Activated naive CD8-positive, alpha-beta T cell treated with anti-CD3 and anti-CD28 coated beads, Interleukin-2, amount 50 U/mL, for 24 hours (primary cell): ENCODE measurements around the gene DNAJB11.
"Not testable (repeated sequence)": the region's sequence is repeated elsewhere in the genome, so short reads cannot be mapped to it uniquely, and the experiment has no call there.

Experiments used
- ATAC-seq: fragments of 150-1000 bp; cut with Tn5 transposase; one replicate; pipeline ENCODE4 v1.10.0; 2021
- DNase-seq: peaks from one replicate; pipeline ENCODE4 v3.0.0; 2021
- H3K27ac Mint-ChIP-seq: one replicate; pipeline ENCODE4 v1.8.0; 2021; ENCODE audit warnings: mild to moderate bottlenecking, mixed read lengths
- H3K27me3 Mint-ChIP-seq: one replicate; pipeline ENCODE4 v1.8.0; 2021; ENCODE audit warnings: mixed read lengths
- H3K36me3 Mint-ChIP-seq: one replicate; pipeline ENCODE4 v1.8.0; 2021; ENCODE audit warnings: low read depth, mixed read lengths
- H3K4me1 Mint-ChIP-seq: one replicate; pipeline ENCODE4 v1.8.0; 2021; ENCODE audit warnings: mixed read lengths
- H3K4me3 Mint-ChIP-seq: one replicate; pipeline ENCODE4 v1.8.0; 2021; ENCODE audit warnings: mild to moderate bottlenecking, moderate library complexity, mixed read lengths
- H3K9me3 Mint-ChIP-seq: one replicate; pipeline ENCODE4 v1.8.0; 2021; ENCODE audit warnings: mixed read lengths

Gene DNAJB11

GRCh38 chr3:186626254-186626847, 55.8 kb downstream of the DNAJB11 start:
- Mint-ChIP-seq H3K36me3 (no peaks in the 10 kb centered on the region), H3K27me3 (peaks cover 12% of the 10 kb centered on the region), H3K4me1 (no peaks in the 10 kb centered on the region), H3K4me3 (no peak overlapping the region), H3K27ac (no peak overlapping the region), H3K9me3 (no peaks in the 10 kb centered on the region)
- ATAC-seq, result no peak
- no peak for DNase-seq

- no peak for DNase-seq
- H3K9me3 Mint-ChIP-seq, result no peaks in the 10 kb centered on the region
- H3K4me3 Mint-ChIP-seq, result no peak overlapping the region
- H3K27me3 Mint-ChIP-seq, result peaks cover 7% of the 10 kb centered on the region
- no peak for ATAC-seq
- H3K4me1 Mint-ChIP-seq, result no peaks in the 10 kb centered on the region
- H3K27ac Mint-ChIP-seq, result no peak overlapping the region
- H3K36me3 Mint-ChIP-seq, result no peaks in the 10 kb centered on the region
Measured at GRCh38 chr3:186627852-186628414, 57.4 kb downstream of the DNAJB11 start.

GRCh38 chr3:186628756-186629155, 58.2 kb downstream of the DNAJB11 start:
- peaks cover 7% of the 10 kb centered on the region for H3K27me3 Mint-ChIP-seq
- ATAC-seq, result no peak

DNA sequence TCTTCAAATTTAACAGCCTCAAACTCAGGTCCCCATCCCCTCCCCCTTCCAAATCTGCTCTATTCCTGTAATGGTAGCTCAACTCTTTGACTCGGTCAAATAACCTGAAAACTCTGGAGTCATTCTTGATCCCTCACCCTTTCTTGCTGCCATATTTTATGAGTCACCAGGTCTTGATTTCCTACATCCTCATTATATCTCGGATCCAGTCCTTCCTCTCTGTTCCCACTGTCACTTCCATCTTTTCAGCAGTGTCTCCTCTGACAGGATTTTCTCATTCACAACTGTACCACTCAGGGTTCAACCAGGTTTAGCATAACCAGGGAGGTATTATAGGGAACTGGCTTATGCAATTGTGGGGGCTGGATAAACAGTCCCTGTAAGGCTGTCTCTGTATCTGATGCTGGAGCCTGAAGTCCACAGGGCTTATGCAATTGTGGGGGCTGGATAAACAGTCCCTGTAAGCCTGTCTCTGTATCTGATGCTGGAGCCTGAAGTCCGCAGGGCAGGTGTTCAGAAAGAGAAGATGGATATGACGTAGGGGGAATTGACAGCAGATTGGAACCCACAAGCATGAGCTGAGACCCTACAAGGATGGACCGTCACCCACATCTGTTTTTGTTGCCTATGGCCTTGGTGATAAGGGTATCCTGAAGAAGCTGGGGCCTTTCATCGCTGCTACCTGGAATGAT, 60.6 kb downstream of the DNAJB11 start:
- Mint-ChIP-seq H3K4me1 (no peaks in the 10 kb centered on the region), H3K27ac (no peak overlapping the region), H3K4me3 (no peak overlapping the region), H3K9me3 (no peaks in the 10 kb centered on the region), H3K27me3 (peaks cover 7% of the 10 kb centered on the region), H3K36me3 (no peaks in the 10 kb centered on the region)
- no peak for ATAC-seq
- DNase-seq, result no peak

More at GRCh38 chr3:186628756-186629155, 58.2 kb downstream of the DNAJB11 start:
- H3K4me1 Mint-ChIP-seq, result no peaks in the 10 kb centered on the region
- no peaks in the 10 kb centered on the region for H3K9me3 Mint-ChIP-seq
- no peak overlapping the region for H3K4me3 Mint-ChIP-seq
- DNase-seq, result no peak
- H3K27ac Mint-ChIP-seq, result no peak overlapping the region
- H3K36me3 Mint-ChIP-seq, result no peaks in the 10 kb centered on the region

- H3K9me3 Mint-ChIP-seq, result no peaks in the 10 kb centered on the region
- no peak overlapping the region for H3K27ac Mint-ChIP-seq
- H3K27me3 Mint-ChIP-seq, result peaks cover 8% of the 10 kb centered on the region
- DNase-seq, result no peak
- H3K4me3 Mint-ChIP-seq, result no peak overlapping the region
- no peaks in the 10 kb centered on the region for H3K36me3 Mint-ChIP-seq
- no peak for ATAC-seq
- no peaks in the 10 kb centered on the region for H3K4me1 Mint-ChIP-seq
Measured at GRCh38 chr3:186633481-186633880, 63.0 kb downstream of the DNAJB11 start.

- not testable (repeated sequence) for H3K4me1 Mint-ChIP-seq, DNase-seq, H3K36me3 Mint-ChIP-seq, H3K4me3 Mint-ChIP-seq, H3K27me3 Mint-ChIP-seq, H3K27ac Mint-ChIP-seq, H3K9me3 Mint-ChIP-seq, ATAC-seq
Measured at GRCh38 chr3:186634207-186634606, 63.7 kb downstream of the DNAJB11 start.
